ENCODE data around the gene GOLGA6L2. TPM values are rescaled to one million over a fixed set of nuclear protein-coding genes. Genes with fewer than 3 reads are reported as not detected.

GOLGA6L2 gene
- total and polyA plus RNA-seq, 2 experiments from 2014 or later: not detected

GRCh38 chr15:23395030-23395692, 51.9 kb downstream of the GOLGA6L2 start:
- Histone ChIP-seq H3K9me2 (replicated peaks; ENCODE audit: insufficient read depth) (no peaks in the 10 kb centered on the region), H3K36me3 (replicated peaks; ENCODE audit: insufficient read depth, low read depth) (no peaks in the 10 kb centered on the region), H3K27ac (no peak overlapping the region), H3K4me2 (no peak overlapping the region), H4K20me1 (ENCODE audit: insufficient read depth, poor library complexity, severe bottlenecking) (no peaks in the 10 kb centered on the region), H3K79me2 (no peaks in the 10 kb centered on the region), H3K4me3 (no peak overlapping the region), H3K4me1 (ENCODE audit: insufficient read depth) (no peaks in the 10 kb centered on the region), H2AFZ (no peak overlapping the region), H3K9me3 (ENCODE audit: low read depth) (no peaks in the 10 kb centered on the region), H3K27me3 (no peaks in the 10 kb centered on the region)
- TF ChIP-seq EZH2 (IDR thresholded peaks at IDR 0.05; ENCODE audit: borderline replicate concordance) (no peak), EZH2phosphoT487 (IDR thresholded peaks at IDR 0.05; ENCODE audit: low read depth, severe bottlenecking, unreplicated experiment) (no peak), CTCF (IDR thresholded peaks at IDR 0.05; ENCODE audit: poor library complexity) (no peak)
- no peak for DNase-seq (ENCODE audit: low spot score)
- 75% methylated on average over 15 of the region's 15 CpGs for WGBS (ENCODE audit: low lambda C conversion rate, missing lambda C conversion rate)

Other genes with a start within 250 kb of the GOLGA6L2 start
- not detected in 2 replicates for gene GOLGA6L26, start 113.0 kb downstream of the GOLGA6L2 start, total RNA-seq
- not detected in 2 replicates for gene GOLGA6L26, start 113.0 kb downstream of the GOLGA6L2 start, polyA plus RNA-seq
- 0.03 and 0.08 TPM in 2 replicates for gene GOLGA8S, start 92.5 kb downstream of the GOLGA6L2 start, total RNA-seq
- gene GOLGA8S, start 92.5 kb downstream of the GOLGA6L2 start, polyA plus RNA-seq: 0.05 TPM in 1 of 2 replicates, not detected in the other
- gene MKRN3, start 118.4 kb upstream of the GOLGA6L2 start, total RNA-seq: 0.57 TPM in 1 of 2 replicates, not detected in the other
- not detected in 2 replicates for gene MKRN3, start 118.4 kb upstream of the GOLGA6L2 start, polyA plus RNA-seq
- gene MAGEL2, start 200.6 kb upstream of the GOLGA6L2 start, total RNA-seq: 3.1 and 5.4 TPM in 2 replicates
- 15.6 and 16.0 TPM in 2 replicates for gene MAGEL2, start 200.6 kb upstream of the GOLGA6L2 start, polyA plus RNA-seq
- gene NDN, start 240.1 kb upstream of the GOLGA6L2 start, total RNA-seq: 168 and 191 TPM in 2 replicates
- 211 and 215 TPM in 2 replicates for gene NDN, start 240.1 kb upstream of the GOLGA6L2 start, polyA plus RNA-seq